HepG2 (cell line): ENCODE results near the gene KRTAP1-1. TPM values are rescaled to one million over a fixed set of nuclear protein-coding genes. Genes with fewer than 3 reads are reported as not detected.
A peak's percentile ranks its signal among the peaks of the same experiment; 100 is the strongest.

ENCODE experiments used
- ATAC-seq: fragments of 200-7000 bp; cut with Tn5 transposase; 3 replicates; pipeline ENCODE4 v1.9.1; 2020; ENCODE audit warnings: mild to moderate bottlenecking, moderate library complexity
- BruUV-seq: library from RNA; stranded (reverse); fragments of 400-500 nt; replicated peaks from 2 replicates; lab custom pipeline; 2021; lab: Mats Ljungman, UMichigan
- CTCF ChIA-PET: fragments of 300-600 bp; formaldehyde crosslinking; extraction: SDS; loops from one replicate; lab custom pipeline; 2021; ENCODE audit warnings: low total read pairs, inconsistent platforms, low intra/inter-chr PET ratio; lab: Yijun Ruan, JAX
- POLR2A ChIA-PET: fragments of 350-600 bp; sonication (Branson Sonifier 250); formaldehyde crosslinking; loops from one replicate; lab custom pipeline; 2020; ENCODE audit warnings: antibody characterized with exemption, inconsistent platforms; lab: Yijun Ruan, JAX
- DNase-seq: peaks from one replicate; pipeline ENCODE4 v3.0.0-alpha.2; 2015; ENCODE audit warnings: low spot score
- FAIRE-seq: peaks from 3 replicates; lab custom pipeline; 2011; peaks lifted over from hg19 to GRCh38; lab: Jason Lieb, UNC
- H2AFZ ChIP-seq: one replicate; pipeline ENCODE4 v1.6.1; 2011; ENCODE audit warnings: low read length, inconsistent platforms
- H3K27ac ChIP-seq: fragments of 300-600 bp; 3 replicates; pipeline ENCODE4 v1.8.0; 2011; ENCODE audit warnings: mixed run types, mild to moderate bottlenecking, mixed read lengths, low read length, inconsistent platforms; ENCODE audit not compliant: insufficient read depth; ENCODE audit errors: extremely low read length
- H3K27me3 ChIP-seq, 2 experiments: fragments of 200-600 bp in 1 of 2; 2 replicates in 1 of 2; 3 replicates in 1 of 2; pipeline versions ENCODE4 v1.6.0 to v1.8.0; 2011; ENCODE audit warnings: low read length in 2 of 2, mild to moderate bottlenecking in 2 of 2, moderate library complexity in 2 of 2, inconsistent platforms in 1 of 2; ENCODE audit not compliant: insufficient read depth in 2 of 2, control insufficient read depth in 1 of 2
- H3K36me3 ChIP-seq, 2 experiments: fragments of 200-600 bp in 1 of 2; replicated peaks in 1 of 2; 2 replicates in 1 of 2; 3 replicates in 1 of 2; pipeline versions ENCODE4 v1.5.1 to v1.8.0; 2011; ENCODE audit warnings: low read length in 2 of 2, inconsistent platforms in 1 of 2; ENCODE audit not compliant: insufficient read depth in 2 of 2, control insufficient read depth in 1 of 2
- H3K4me1 ChIP-seq: 2 replicates; pipeline ENCODE4 v1.5.1; 2012; ENCODE audit warnings: low read length, inconsistent platforms; ENCODE audit not compliant: insufficient read depth
- H3K4me2 ChIP-seq: 2 replicates; pipeline ENCODE4 v1.6.0; 2011; ENCODE audit warnings: low read depth, low read length, inconsistent platforms
- H3K4me3 ChIP-seq, 3 experiments: fragments of 200-600 bp in 1 of 3; sonication (generic), shearing (Covaris generic) in 1 of 3; replicated peaks in 1 of 3; 2 replicates each; pipeline ENCODE4 v1.5.1; 2011 to 2016; ENCODE audit warnings: low read length in 3 of 3, inconsistent platforms in 2 of 3, low read depth in 2 of 3, mild to moderate bottlenecking in 2 of 3, control low read depth in 1 of 3, mixed read lengths in 1 of 3; ENCODE audit not compliant: insufficient read depth in 1 of 3
- H3K79me2 ChIP-seq: one replicate; pipeline ENCODE4 v1.6.1; 2011; ENCODE audit warnings: low read length, inconsistent platforms; ENCODE audit not compliant: insufficient read depth
- H3K9ac ChIP-seq: 2 replicates; pipeline ENCODE4 v1.6.0; 2011; ENCODE audit warnings: mild to moderate bottlenecking, low read depth, low read length, inconsistent platforms; ENCODE audit not compliant: insufficient read depth
- H3K9me3 ChIP-seq: 2 replicates; pipeline ENCODE4 v1.5.1; 2012; ENCODE audit warnings: mild to moderate bottlenecking, low read length
- H4K20me1 ChIP-seq: 2 replicates; pipeline ENCODE4 v1.6.0; 2011; ENCODE audit warnings: inconsistent platforms, mild to moderate bottlenecking, low read length, moderate library complexity; ENCODE audit not compliant: insufficient read depth
- MAFF ChIP-seq: IDR thresholded peaks from 2 replicates; pipeline ENCODE4 v1.6.1; 2011; ENCODE audit warnings: low read depth, low read length, improper control_type of control experiment
- MAFK ChIP-seq, 2 experiments: IDR thresholded peaks in 1 of 2; conservative IDR thresholded peaks in 1 of 2; 2 replicates each; pipeline ENCODE4 v1.6.1; 2011; ENCODE audit warnings: improper control_type of control experiment in 2 of 2, low read length in 2 of 2
- NONO ChIP-seq, 2 experiments: fragments of 450-650 bp in 1 of 2; sonication (generic) in 1 of 2; formaldehyde crosslinking in 1 of 2; IDR thresholded peaks in 1 of 2; conservative IDR thresholded peaks in 1 of 2; 2 replicates each; pipeline versions ENCODE4 v1.6.1 to v1.8.0; 2017 to 2022; ENCODE audit warnings: mild to moderate bottlenecking in 1 of 2, missing genetic modification reagents in 1 of 2, moderate library complexity in 1 of 2
- RAD21 ChIP-seq: fragments of 450-650 bp; formaldehyde crosslinking; IDR thresholded peaks from 2 replicates; pipeline ENCODE4 v1.5.0; 2020; ENCODE audit warnings: mild to moderate bottlenecking
- TEAD2 ChIP-seq: sonication (generic); formaldehyde crosslinking; IDR thresholded peaks from 2 replicates; pipeline ENCODE4 v1.9.0; 2021; ENCODE audit warnings: missing genetic modification reagents
- WGBS: methylation state at CpG from one replicate; pipeline ENCODE4 v1.1.6; 2017; ENCODE audit warnings: low lambda C conversion rate; 5-methylcytosine and 5-hydroxymethylcytosine counted together
- in situ Hi-C: cut with HindIII; loops from 2 replicates; pipeline ENCODE4 v1.10.0; 2017; ENCODE audit warnings: low pct_unique_long_range_greater_than_20kb; ENCODE audit not compliant: extremely low pct_ligation_motif_present
- intact Hi-C: fragments of 100-400 bp; cut with micrococcal nuclease; formaldehyde crosslinking; loops from one replicate; pipeline ENCODE4 v1.10.0; 2022; ENCODE audit not compliant: unreplicated experiment
- polyA plus RNA-seq, 8 experiments: library from polyadenylated mRNA; depleted of rRNA in 3 of 8; stranded (reverse) in 7 of 8; unstranded in 1 of 8; fragments of >200 nt; fragmentation: Illumina TruSeq in 4 of 8; extraction: Trizol in 4 of 8; gene quantifications; 2 replicates each; pipeline versions ENCODE4 v1.2.1 to v1.2.3, GENCODE V29; 2011 to 2016; ENCODE audit warnings: low read depth in 4 of 8, missing spikeins in 1 of 8, mixed read lengths in 1 of 8; ENCODE audit not compliant: insufficient read depth in 1 of 8
- total RNA-seq, 5 experiments: library from RNA; depleted of rRNA; stranded (reverse); fragments of >200 nt; fragmentation: Illumina TruSeq; extraction: Trizol; gene quantifications; 2 replicates each; pipeline ENCODE4 v1.2.3, GENCODE V29; 2016; ENCODE audit warnings: low read depth in 1 of 5

KRTAP1-1 gene
- total and polyA plus RNA-seq, 2 of the 13 experiments (the other 11 are each of a cell fraction or from before 2014, with no cell fraction given) = not detected

DNA sequence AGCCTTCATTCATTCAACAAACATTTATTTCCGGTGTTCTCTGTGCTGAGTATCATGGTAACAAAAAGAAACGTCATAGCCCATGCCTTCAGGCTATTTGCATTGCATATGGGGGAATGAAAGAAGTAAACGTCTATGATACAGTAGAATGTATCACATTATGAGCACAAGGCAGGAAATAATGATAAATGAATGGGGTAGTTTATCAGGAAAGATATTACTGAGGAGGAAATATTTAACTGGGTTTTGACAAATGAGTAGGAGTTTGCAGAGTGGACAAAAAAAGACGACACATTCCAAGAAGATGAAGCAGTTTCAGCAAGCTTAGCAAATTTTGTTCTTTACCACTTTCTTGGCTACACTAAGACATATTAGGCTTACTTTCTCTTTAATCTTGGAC lies 41.4 kb upstream of the KRTAP1-1 start:
- FAIRE-seq = no peak
- no TSS peak for BruUV-seq
- H3K9ac ChIP-seq = no peak overlapping the region
- WGBS = 2% methylated on average over 4 of the region's 4 CpGs
- no peak overlapping the region for H3K4me2 ChIP-seq
- 0 out of 2 replicates have a peak, but pooled peaks have one; percentile 50 for TF ChIP-seq MAFF
- TF ChIP-seq MAFK (conservative IDR thresholded peaks at IDR 0.05 in 1 of 2, IDR thresholded peaks at IDR 0.05 in 1 of 2; ENCODE audit: low read length in 2 of 2) = peak; percentile 24 to 60; a peak in 3 of 4 replicates
- TF ChIP-seq TEAD2 (CRISPR knock-in tag) = no peak
- H3K79me2 ChIP-seq = no peaks in the 10 kb centered on the region
- no peak for ATAC-seq
- DNase-seq = no peak
- H4K20me1 ChIP-seq = no peaks in the 10 kb centered on the region
- intact Hi-C loops = no loop called here
- H3K4me1 ChIP-seq = no peaks in the 10 kb centered on the region
- H3K27me3 ChIP-seq = no peaks in the 10 kb centered on the region; a peak in 2 of 5 replicates
- H2AFZ ChIP-seq = no peak overlapping the region
- no peaks in the 10 kb centered on the region for H3K9me3 ChIP-seq
- CTCF ChIA-PET = no interaction called here
- no peak overlapping the region for H3K27ac ChIP-seq
- H3K4me3 ChIP-seq = no peak overlapping the region
- POLR2A ChIA-PET = no interaction called here
- no peaks in the 10 kb centered on the region for H3K36me3 ChIP-seq
- in situ Hi-C loops = no loop called here

DNA sequence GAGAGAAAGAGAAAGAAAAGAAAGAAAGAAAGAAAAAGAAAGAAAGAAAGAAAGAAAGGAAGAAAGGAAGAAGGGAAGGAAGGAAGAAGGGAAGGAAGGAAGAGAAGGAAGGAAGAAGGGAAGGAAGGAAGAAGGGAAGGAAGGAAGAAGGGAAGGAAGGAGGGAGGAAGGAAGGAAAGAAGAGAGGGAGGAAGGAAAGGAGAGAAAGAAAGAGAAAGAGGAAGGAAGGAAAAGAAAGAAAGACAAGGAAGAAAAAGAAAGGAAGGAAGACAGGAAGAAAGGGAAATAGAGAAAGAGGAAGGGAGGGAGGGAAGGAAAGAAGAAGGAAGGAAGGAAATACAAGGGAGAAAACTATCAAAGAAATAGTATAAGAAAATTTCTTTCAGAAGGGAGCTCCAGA lies 35.5 kb upstream of the KRTAP1-1 start:
- no peak for FAIRE-seq
- DNase-seq = no peak
- Histone ChIP-seq H3K9ac (no peak overlapping the region), H2AFZ (no peak overlapping the region), H3K4me2 (no peak overlapping the region), H3K36me3 (no peaks in the 10 kb centered on the region), H3K4me3 (no peak overlapping the region), H3K27ac (no peak overlapping the region), H3K27me3 (peaks cover 0 to 5% of the 10 kb centered on the region in 2 experiments; a peak in 2 of 5 replicates), H4K20me1 (no peaks in the 10 kb centered on the region), H3K4me1 (no peaks in the 10 kb centered on the region), H3K79me2 (no peaks in the 10 kb centered on the region), H3K9me3 (no peaks in the 10 kb centered on the region)
- intact Hi-C loops (no loop called here), in situ Hi-C loops (no loop called here)
- POLR2A ChIA-PET = no interaction called here
- TF ChIP-seq NONO (IDR thresholded peaks at IDR 0.05) (0 out of 2 replicates have a peak, but pooled peaks have one; percentile 22), NONO (CRISPR knock-in tag; conservative IDR thresholded peaks at IDR 0.05) (no peak), RAD21 (CRISPR knock-in tag) (no peak)
- CTCF ChIA-PET = no interaction called here
- no TSS peak for BruUV-seq
- ATAC-seq = no peak
